GM21515 (cell line): Measurements from ENCODE around the gene ANKH.
A peak's percentile ranks its signal among the peaks of the same experiment; 100 is the strongest.
"Not testable (repeated sequence)": the region's sequence is repeated elsewhere in the genome, so short reads cannot be mapped to it uniquely, and the experiment has no call there.

Source experiments
- ATAC-seq: cut with Tn5 transposase; IDR thresholded peaks from one replicate; pipeline ENCODE4 v1.9.1; 2021; ENCODE audit not compliant: unreplicated experiment

The ANKH gene

DNA sequence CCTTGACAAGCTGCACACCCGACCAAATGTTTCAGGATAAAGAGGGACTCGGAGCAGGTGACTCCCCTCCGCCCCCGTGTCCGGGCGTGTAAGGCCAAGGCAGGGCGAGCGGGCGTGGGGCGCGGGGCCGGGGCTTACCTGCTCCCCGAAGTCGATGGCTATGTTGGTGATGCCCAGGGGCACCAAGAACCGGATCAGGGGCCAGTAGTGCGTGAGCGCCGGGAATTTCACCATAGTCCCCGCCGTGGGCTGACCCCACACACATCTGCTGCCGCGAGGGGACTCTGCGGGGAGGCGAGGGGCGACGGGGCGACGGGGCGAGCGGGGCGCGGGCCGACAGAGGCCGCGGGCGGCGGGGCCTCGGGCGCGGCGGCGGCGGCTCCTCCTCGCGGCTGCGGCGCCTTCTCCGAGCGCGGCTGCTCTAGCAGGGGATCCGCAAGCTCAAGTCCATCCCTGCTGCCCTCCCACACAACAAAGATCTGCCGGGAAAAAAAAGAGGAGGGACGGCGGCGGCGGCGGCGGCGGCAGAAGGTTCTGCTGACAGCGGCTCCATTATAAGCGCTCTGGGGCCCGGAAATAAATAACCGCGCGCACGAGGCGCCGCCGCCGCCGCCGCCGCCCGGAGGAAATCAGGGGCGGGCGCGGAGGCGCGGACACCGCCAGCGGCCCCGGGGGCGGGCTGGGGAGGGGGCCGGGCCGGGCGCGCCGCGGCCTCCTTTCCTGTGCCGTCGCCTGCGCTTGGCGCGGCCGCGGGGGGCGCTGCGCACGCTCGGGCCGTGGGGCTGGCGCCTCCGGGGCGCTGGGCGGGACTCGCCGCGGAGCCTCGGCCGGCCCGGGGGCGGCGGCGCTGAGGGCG lies at the start of gene ANKH:
TSS of gene ANKH (minus strand) at position 565 of the 856 bp plus-strand sequence. CDS start at position 234, 331 bp downstream.
- peak; percentile 88 for ATAC-seq

DNA sequence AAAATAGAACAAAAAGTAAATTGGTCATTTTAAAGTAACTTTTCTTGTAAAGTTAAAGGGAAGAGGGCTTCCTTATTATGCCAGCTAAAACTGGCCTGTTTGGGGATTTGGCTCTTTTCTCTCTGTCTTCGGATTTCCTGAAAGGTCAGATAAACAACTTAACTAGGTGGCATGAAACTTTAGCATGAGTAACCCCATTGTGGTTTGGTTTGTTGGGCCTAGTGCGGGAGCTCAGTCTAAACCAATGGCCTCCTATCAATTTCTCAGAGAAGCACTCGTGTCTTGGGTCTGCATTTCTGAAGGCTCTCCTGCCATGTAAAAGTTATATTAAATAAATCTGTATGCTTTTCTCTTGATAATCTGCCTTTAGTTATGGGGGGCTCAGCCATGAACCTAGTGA lies 48.5 kb upstream of the ANKH start:
- no peak for ATAC-seq

DNA sequence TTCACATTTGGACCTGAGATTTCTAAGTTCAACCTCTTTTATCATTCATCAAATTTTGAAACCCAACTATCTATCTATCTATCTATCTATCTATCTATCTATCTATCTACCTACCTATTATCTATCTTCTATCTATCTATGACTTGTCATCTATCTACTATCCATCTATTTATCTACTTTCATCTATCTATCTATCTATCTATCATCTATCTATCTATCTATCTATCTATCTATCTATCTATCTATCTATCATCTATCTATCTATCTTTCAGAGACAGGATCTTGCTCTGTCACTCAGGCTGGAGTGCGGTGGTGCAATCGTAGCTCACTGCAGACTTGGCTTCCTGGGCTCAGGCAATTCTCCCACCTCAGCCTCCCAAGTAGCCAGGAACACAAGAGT lies 47.5 kb upstream of the ANKH start:
- ATAC-seq, result not testable (repeated sequence)

DNA sequence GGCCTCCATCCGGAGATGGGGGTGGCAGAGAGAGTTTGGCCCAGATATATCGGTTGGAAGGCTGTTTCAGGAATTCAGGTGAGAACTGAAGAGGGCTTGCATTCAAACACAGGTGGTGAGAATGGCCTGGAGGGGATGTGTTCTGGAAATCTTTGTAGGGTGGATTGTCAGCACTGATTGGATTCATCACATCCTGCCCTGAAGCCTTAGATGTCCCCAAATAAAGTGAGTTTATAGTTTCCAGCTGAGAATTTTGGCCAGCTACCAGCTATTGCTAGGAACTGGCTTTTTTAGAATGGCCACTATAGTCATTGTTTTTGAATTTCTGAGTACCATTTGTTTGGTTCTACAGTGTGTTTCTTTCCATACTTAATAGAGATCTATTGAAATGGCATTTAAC lies 46.1 kb upstream of the ANKH start:
- ATAC-seq, result no peak

DNA sequence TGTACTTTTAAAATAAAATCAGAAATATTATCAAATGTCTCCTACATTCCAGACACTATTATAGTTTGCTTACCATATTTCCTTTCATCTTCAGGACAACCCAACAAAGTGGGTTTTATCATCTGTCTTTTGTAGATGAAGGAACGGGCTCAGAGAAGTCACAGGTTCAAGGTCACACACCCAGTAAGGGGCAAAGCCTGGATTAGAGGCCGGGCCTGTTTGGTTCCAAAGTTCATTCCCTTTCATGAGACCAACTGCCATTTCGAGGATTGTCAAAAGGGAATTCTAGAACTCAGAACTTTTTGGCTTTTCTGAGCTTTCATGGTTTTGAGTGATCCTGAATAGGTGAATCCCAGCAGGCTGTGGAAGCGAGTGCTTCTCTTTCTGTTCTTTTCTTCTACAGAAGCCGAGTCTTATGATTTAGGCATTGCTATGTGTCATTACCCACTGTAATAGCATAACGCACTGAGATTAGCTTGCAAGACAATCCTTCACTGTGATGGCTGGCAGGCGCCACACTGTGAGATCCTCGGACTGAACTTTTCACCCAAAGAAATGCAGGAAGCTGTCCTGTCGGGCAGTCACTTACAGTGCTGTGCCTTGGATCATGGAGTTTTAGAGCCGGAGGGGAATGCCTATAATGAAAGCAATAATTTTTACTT lies 43.8 kb upstream of the ANKH start:
- no peak for ATAC-seq

DNA sequence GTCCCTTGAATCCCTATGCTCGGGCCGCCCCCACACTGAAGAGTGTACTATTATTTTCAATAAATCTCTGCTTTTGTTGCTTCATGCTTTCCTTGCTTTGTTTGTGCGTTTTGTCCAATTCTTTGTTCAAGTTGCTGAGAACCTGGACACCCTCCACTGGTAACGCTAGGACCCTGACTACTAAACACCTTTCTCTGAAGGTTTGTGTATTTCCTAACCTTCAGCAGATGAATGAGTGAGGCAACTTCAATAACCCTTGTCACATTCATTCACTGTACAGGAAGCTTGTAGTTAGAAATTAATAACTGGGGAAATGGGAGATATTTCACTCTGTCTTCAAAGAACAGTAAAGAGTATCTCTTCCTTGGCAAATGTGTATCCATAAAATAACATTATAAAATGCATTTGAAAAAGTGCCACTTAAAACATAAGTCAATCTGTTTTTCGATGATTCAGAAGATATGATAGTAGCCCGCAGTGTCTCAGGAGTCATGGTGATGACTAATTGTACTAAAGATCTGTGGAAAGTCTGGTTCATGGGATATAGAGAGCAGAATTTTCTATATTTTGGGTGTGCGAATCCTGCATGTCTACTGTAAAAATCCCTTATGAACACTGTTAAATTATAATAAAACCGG lies 43.2 kb upstream of the ANKH start:
- ATAC-seq, result no peak

DNA sequence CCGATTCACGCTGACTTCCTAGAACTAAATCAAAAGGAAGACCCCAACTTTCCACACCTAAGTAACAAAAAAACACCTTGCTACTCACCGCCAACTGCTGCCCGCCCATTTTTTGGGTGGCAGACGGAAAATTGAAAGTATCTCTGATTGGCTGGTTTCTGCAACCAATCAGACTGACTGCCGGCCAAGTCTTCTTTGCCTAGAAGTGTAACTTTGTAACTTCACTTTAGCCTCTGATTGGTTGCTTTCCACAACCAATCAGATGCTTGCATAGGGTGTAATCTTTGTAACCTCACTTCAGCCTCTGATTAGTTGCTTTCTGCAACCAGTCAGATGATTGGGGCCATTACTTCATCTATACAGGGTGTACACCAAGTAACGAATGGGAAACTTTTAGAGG lies 42.6 kb upstream of the ANKH start:
- ATAC-seq, result no peak

DNA sequence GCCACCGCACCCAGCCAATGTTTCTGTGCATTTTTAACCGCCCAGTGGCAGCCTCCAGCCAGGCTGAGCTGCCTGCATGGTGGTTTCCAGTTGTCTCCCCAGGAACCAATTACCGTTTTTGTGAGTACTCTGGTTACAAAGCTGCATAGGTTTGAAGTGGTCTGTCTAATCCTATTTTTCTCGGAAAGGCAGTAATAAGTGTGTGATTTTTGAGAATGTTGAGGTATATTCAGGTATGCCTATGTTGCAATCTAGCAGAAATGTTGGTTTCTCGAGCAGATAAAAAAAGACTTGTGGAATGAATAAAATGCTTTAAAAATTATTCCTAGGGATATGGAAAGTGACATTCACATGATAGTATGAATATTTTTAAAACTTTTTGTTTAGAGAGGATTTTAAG lies 41.5 kb upstream of the ANKH start:
- no peak for ATAC-seq

DNA sequence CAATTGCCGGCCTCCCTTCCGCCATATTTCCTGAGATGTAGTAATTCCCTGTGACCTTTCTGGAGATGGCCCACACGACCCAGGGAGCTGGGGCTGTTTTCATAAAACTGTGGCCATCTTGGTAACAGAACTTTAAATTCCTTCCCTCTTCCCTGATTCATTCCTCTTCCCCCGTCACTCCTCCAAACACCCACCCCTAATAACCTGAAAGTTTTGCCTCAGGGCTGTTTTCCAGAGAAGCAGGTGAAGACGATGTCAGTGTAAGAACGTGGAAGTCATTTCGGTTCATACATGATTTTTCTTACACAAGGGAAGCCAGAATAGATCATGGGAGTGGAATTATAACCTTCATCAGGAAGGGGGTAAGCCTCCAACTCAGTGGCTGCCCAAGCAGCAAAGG lies 40.6 kb upstream of the ANKH start:
- ATAC-seq, result no peak

DNA sequence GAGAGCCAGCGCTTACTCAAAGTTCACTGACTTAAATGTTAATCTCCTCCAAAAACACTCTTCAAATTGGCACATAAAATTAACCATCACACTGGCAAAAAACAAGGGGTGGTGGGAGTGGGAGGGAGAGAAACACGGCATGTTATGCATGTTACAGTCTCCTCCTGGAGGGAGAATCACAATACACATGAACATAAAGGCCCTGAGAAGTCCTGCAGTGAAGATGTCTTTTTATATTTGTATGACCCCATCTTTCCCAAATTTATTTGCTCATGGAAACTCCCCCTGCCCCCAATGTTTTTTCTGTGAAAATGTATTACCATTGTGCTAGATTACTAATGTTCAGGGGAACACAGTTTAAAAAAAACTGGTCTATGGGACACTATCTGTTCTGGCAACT lies 37.8 kb upstream of the ANKH start:
- ATAC-seq, result no peak

DNA sequence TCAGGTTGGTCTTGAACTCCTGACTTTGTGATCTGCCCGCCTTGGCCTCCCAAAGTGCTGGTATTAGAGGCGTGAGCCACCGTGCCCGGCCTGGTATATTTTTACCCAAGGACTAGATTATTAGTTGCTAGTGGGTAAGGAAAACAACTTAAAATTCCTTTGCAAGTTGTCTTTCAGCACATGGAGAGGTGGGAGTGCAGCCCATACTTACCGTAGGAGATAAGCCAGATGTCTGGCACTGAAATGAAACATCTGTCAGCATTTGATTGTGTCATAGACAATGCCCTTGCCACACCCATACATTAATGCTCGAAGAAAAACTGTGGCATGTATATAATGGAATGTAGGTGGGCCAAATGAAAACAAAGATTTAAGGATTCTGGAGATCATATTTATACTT lies 36.6 kb upstream of the ANKH start:
- no peak for ATAC-seq

DNA sequence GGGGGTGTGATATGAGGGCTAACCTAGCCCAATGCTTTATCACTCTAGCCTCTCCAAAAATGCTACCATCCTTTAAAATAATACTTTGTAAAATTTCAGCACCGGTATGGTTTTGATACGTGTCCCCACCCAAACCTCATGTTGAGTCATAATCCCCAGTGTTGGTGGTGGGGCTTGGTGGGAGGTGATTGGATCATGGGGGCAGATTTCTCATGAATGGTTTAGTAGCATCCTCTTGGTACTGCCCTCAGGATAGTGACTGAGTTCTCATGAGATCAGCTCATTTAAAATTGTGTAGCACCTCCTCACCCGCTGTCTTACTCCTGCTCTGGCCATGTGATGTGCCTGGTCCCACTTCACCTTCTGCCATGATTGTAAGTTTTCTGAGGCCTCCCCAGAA lies 35.0 kb upstream of the ANKH start:
- no peak for ATAC-seq

DNA sequence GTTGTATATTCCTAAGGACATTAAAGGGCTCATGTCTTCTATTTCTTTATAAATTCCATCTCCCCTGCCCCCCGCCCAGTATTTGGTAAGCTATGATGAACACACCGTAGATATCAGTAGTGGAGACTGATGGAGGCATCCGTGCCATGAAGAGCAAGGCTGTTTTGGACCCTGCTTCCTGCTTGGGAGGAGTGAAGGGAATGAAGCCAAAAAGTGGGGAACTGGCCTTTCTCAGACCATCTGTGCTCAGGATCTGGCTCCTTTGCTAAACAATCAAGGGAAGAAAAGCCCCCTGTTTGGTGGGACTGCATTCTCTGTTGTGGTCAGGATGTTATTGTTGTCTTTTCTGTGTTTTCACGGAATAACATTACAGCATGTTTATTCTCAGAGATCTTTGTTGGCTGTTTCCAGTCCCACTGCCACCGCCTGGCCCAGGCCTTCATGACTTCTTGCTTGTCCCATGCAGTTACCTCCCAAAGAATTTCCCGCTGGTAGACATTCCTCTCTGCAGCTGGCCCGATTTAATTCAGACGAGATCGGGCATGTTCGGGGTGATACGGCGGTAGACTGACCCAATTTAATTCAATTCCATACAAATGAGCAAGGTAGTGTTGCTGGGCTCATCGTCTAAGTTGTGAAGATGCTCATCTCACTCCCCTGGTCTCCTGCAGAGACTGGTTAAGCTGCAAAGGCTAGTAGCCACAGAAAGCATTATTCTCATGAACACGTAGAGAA lies 31.4 kb upstream of the ANKH start:
- ATAC-seq, result no peak

DNA sequence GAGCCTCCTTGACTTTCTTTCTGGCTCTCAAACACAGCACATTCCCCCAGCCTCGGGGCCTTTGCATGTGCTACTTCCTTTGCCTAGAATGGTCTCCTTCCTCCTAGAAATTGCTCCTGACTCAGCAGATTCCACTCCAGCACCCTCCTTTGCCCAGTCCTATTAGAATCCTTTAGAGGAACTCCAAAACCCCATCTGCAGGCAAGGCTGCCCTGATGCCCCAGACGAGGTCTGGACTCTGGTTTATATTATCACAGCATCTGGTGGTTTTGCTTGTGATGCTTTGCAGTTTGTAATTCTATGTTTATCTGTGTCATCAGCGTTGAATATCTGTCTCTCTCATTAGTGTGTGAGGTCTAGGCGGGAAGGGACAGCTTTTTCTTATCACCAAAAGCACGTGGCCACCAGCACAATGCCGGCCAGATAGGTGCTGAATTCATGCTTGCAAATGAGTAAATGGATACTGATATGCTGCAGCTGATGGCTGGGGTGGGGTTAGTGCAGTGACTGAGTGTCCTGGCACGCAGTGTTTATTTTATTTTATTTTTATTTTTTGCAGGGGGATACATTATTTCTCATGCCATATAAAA lies 30.0 kb upstream of the ANKH start:
- no peak for ATAC-seq

DNA sequence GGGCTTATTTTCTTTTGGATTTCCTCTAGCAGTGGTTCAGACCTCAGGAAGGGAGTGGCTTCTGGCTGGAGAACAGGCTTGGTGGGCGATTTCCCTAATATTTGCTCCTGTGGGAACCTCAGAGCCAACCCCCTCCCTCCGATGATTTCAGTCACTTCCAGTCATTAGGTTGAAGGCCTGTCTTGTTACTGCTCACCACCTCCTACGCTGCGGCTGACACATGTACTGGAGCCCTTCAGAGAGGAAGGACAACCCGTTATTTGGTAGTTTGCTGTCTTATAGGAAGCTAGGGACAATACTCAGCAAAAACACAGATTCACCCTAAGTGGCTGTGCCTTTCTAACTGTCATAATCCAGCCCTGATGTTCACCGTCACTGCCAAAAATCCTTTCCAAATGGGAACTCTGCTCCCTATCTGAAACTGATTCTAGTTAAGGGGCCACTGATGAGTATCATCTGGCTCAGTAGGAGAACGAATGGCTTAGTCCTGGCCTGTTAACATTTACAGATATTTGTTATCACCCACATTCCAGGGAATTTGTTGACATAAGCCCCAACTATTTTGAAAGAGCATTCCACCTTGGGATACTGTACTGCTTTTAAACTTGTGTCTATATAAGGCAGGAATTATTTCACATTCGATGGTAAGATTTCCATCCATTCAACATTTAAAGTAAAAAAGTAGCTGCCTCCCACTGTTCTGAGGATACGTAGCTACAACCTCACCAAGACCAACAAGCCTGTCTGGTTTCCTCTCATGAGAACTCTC lies 29.3 kb upstream of the ANKH start:
- ATAC-seq, result no peak

DNA sequence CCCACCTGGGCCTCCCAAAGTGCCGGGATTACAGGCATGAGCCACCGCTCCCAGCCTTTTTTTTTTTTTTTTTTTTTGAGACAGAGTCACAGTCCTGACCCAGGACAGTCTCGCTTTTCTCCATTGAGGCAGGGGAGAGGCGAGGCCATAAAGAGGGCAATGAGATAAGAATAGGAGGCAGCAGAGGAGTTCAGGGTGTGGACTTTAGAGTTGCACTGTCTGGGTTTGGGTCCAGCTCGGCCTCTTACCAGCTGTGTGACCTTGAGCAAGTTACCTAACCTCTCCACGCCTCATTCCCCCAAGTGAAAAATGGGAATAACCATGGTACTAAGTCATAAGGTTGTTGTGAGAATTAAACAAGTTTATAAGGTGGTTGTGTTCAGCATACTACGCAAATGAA lies 24.6 kb upstream of the ANKH start:
- no peak for ATAC-seq

DNA sequence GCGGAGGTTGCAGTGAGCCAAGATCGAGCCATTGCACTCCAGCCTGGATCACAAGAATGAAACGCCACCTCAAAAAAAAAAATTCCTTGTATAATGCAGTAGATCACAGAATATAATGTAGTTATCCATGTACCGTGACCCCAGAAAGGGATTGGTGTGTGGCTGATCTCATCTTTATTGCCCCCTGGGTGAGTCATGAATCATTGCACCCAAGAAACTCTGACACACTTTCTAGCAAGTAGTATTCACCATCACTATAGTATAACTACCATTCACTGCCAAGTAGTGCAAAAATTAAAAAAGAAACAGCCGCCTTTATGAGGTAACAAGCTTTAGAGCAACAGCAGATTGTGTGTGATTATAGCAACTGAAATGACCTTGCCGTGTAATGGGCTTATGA lies 23.7 kb upstream of the ANKH start:
- no peak for ATAC-seq

DNA sequence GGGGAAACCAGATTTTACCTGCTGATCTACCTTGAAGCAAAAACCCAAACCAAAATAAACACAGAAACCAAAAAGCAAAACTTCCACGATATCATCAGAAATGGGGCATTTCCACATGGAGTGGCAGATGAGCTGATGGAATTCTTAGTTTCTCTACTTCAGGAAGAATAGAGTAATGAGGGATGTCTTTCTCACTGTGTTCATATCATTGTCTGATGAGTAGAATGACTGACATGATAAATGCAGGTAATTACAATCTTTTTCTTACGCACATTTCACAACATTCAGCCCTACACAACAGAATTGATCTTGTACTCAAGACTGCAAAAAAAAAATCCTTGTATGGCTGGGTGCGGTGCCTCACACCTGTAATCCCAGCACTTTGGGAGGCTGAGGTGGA lies 23.2 kb upstream of the ANKH start:
- ATAC-seq, result no peak

DNA sequence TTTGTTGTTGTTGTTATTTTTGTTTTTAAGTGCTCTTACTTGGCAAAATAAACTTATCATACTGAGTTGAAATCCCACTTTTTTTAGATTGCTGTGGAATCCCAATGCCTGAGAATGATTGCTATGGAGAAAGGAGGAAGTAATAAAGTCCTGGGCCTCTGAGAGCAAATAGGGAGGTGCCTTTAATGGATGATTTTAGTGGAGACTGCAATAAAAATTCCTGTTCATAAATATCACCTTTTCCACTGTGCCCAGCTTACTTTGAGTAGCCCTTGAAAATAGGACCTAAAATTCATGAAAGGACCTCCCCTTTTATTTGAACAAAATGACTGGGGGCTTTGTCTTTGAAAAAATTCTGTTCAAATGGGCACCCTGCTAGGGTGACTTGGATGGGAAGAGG lies 21.8 kb upstream of the ANKH start:
- no peak for ATAC-seq

DNA sequence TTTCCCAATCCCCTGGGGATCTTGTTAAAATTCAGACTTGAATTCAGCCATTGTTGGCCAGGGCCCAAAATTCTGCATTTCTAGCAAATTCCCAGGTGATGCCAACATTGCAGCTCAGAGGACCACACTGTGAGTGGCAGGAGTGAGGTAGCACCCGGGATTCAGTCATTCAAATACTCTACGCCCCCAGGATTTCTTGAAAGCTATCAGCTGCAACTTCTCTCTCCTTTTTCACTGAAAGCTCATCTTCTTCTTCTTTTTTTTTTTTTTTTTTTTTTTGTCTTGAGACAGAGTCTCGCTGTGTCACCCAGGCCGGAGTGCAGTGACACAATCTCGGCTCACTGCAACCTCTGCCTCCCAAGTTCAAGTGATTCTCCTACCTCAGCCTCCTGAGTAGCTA lies 19.3 kb upstream of the ANKH start:
- no peak for ATAC-seq
